Measurements from ENCODE around the gene RNASE1. TPM values are rescaled to one million over a fixed set of nuclear protein-coding genes. Genes with fewer than 3 reads are reported as not detected.
A peak's percentile ranks its signal among the peaks of the same experiment; 100 is the strongest.
"Not testable (repeated sequence)": the region's sequence is repeated elsewhere in the genome, so short reads cannot be mapped to it uniquely, and the experiment has no call there.

Gene RNASE1
- total RNA-seq (2014; rRNA removed) = not detected in 2 replicates
- not detected for polyA plus RNA-seq (2012)

DNA sequence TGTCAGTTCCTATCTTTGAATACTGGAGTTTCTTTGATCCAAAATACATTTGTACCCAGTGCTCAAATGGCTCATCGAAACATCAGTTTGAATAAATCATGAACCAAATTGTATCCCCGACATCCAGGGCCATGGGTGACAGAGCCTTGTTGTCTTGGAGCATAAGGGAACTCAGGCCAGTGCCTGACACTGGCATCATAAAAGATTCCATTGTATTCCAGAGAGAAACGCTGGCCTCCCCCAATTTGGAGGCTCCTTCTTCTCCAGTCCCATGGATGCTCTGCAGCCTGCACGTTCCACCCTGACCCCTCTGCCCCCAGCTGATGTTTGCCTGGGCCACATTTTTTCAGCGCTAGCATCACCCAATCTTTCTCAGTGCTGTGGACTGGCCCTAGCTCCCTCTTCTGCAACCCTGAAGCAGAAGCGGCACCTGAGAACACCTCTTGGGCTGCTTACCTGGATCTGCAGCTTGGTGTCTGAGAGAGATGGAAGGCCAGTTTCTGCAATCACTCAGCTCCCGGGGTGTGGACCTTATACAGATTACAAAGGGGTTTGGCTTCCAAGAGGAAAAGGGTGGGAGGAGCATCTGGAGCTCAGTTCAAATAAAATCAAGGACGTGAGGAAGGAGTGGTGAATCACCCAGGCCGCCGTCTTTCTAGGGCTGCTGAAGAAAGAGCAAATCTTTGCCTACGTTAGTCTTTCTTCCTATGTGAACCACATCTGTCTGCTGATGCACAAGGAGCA is at the start of gene RNASE1:
Gene RNASE1 (minus strand): TSS at position 504 of the 744 bp plus-strand sequence. CDS start 776 bp downstream, outside the sequence.
- DNase-seq (ENCODE audit: low read depth) = no peak

DNA sequence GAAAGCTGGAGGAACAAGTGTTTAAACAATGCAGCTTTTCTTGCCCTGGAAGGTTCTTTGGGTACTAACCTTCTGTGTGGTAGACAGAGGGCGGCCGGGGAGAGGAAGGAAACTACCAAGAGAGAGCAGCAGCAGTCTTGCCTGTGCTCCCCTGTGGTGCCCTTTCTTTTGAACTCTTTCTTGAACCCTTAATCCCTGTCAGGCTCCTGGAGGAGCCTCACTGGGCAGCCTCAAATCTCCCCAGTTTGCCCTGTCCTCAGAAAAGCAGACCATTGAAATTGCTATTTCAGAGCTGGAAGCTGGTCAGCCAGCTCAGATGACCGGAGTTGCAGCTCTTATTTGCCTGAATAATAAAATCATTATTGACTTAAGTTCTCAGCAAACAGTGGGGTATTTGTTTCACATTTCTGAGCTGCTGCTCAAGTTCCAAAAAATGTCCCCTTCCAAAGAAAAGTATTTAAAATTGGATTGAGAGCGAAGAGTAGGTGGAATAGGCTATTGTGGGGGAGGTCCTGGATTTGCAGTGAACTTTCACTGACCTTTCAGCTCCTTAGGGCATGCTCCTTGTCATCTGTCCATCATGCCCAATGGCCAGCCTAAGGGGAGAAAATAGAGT is 46.4 kb upstream of the RNASE1 start:
- no peak for DNase-seq (ENCODE audit: low read depth)

DNA sequence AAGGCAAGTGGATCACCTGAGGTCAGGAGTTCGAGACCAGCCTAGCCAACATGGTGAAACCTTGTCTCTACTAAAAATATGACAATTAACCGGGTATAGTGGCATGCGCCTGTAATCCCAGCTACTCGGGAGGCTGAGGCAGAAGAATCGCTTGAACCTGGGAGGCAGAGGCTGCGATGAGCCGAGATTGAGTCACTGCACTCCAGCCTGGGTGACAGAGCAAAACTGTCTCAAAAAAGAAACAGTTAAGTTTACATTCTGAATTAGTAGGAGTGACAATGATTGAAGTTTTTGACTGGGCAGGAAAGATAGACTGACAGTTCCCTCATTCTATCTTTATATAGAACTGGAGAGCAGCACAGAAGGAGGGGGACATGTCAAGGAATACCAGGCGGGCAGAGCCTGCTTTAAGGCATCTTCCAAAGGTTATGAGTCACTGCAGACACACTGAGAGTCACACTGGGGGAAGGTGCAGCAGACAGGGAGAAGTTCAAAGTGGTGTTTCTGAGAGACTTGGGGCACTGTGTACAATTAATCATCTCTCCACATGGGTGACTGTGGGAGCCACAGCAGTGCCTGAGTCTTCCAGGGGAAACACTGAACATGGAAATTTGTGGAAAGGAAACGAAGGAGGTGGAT is 45.8 kb upstream of the RNASE1 start:
- DNase-seq (ENCODE audit: low read depth) = peak; percentile 14

DNA sequence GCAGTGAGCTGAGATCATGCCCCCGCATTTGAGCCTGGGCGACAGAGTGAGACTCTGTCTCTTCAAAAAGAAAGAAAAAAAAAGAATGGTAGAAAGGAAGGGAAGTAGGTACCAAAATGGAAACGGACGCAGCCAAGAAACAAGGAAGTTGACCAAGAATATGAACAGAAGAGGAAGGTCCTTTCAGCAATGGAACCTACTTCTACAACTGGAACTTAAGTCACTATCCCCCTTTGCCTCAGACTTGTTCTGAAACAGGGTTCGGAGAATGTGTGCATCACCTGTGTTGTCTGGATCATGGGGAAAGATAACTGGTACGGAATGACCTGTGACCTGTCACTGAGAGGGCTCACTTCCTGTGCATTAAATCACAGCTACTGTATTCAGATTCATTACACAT is 43.9 kb upstream of the RNASE1 start:
- no peak for DNase-seq (ENCODE audit: low read depth)

DNA sequence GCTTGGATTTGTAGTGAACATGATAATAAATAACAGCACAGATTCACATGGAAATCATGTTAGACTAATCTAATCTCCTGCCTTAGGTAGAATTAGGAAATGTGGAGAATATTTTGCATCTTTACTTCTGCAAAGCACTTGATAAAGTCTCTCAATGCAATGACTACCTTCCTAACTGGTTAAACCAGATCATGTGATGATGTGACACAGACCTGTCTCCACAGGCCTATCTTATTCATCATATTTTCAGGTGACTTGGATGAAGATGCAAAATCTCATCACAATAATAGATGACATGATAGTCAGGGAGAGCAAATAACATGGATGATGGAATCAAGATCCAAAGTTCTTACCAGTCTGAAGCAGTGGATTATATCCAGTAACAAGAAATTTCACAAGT is 38.5 kb upstream of the RNASE1 start:
- DNase-seq (ENCODE audit: low read depth) = no peak

DNA sequence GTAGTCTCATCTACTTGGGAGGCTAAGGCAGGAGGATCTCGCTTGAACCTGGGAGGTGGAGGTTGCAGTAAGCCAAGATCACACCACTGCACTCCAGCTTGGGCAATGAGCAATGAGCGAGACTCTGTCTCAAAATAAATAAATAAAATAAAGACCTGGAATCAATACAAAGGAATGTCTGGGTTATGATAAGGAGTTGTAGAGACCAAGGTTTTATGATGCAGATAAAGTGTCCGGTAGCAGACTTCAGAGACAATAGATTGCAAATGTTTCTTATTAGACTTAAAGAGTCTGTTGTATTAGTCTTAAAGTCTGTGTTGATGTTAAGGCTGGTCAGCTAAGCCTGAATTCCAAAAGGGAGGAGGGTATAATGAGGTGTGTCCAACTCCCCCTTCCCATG is 35.2 kb upstream of the RNASE1 start:
- DNase-seq (ENCODE audit: low read depth) = no peak

DNA sequence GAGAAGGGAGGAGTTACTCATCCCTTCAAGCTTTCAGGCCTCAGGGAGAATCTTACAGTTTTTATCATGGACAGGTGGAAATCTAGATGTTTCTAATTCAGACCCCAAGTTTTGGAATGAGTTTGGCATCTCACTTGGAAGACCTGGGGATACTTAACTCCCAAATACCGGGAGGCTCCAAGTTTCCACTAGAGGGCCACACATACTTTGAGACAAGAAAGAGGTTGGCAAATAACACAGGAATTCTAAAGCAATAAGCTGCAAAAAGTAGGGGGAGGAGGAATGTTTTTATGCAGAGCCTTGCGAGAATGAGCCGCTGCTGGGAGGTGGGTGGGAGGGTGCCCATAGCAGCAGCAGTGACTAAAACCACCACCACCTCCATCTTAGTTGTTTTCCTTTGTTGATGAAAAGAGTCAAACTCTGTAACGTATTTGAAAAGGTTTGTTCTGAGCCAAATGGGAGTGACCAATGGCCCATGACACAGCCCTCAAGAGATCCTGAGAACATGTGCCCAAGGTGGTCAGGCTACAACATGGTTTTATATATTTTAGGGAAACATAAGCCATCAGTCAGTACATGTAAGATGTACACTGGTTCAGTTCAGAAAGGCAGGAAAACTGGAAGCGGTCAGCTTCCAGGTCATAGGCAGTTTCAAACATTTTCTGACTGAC is 34.2 kb upstream of the RNASE1 start:
- peak; percentile 15 for DNase-seq (ENCODE audit: low read depth)

DNA sequence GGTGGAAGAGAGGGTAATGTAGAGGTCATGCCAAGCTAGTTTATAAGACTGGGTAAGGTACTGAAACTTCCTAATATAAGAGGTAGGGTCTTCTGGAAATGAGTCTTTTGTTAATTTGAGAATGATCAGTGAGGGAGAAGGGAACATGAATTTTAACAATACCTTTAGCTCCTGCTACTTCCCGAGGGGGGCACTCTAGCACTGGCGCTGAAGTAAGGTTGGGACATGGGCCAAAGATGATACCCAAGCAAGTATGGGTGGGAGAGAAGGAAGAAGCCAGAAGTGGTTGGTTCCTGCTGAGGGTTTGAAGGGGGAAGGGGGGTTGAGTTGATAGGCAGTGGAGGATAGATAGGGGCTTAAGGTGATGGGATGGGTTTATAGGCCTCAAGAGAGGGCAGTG is 32.3 kb upstream of the RNASE1 start:
- DNase-seq (ENCODE audit: low read depth) = no peak

DNA sequence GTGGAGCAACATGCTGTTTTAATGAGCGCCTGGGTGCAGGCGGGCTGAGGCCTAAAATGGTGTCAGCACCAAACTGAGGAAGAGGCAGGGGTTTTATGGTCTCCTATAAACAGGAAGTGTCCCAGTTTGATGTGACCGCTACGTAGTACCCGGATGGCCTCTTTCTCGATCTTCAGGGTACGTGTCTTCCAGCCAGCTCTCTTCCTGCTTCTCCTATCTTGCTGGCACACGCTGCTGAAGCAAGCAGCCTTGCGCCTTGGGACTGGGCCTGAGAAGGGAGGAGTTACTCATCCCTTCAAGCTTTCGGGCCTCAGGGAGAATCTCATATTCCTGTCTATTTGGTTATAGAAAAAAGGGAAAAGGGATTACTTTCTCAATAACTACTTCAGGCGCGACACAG is 28.2 kb upstream of the RNASE1 start:
- DNase-seq (ENCODE audit: low read depth) = no peak

DNA sequence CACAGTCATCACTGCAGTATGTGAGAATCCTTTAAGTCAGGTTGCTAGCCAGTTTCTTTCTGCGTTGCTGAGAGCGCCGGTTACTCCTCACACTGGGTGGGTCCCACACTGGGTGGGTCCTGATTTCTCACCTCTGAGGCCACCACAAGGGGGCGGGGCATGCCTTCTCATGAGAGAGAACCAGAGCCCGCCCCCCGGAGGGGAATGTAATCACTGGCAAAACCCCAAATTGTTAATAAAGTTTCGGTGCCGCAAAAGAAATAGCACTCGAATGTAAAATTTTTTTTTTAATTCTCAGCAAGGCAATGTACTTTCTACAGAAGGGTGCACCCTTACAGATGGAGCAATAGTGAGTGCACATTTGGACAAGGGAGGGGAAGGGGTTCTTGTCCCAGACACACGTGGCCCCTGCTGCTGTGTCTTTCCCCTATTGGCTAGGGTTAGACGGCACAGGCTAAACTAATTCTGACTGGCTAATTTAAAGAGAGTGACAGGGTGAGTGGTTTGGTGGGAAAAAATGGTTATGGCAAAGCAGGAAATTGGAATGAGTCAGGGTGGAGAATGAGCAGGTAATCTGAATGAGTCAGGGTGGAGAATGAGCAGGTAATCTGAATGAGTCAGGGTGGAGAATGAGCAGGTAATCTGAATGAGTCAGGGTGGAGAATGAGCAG is 25.5 kb upstream of the RNASE1 start:
- not testable (repeated sequence) for DNase-seq (ENCODE audit: low read depth)

DNA sequence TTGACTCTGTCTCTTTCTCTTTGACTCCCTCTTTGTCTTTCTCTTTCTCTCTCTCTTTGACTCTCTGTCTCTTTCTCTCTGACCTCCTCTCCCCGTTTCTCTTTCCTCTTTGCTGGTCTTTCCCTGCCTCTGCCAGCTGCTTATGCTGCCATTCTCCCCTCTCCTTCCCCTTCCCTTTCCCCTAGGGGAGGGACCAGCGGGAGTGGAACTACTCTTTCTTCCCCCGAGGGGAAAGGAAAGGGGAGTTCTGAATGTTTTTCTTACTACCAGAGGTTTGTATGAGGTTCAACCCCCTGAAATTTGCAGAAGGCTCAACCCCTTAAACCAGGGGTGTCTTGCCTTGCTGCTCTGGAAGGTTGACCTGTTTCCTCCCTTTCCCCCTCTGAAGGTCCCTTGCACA is 24.7 kb upstream of the RNASE1 start:
- no peak for DNase-seq (ENCODE audit: low read depth)

DNA sequence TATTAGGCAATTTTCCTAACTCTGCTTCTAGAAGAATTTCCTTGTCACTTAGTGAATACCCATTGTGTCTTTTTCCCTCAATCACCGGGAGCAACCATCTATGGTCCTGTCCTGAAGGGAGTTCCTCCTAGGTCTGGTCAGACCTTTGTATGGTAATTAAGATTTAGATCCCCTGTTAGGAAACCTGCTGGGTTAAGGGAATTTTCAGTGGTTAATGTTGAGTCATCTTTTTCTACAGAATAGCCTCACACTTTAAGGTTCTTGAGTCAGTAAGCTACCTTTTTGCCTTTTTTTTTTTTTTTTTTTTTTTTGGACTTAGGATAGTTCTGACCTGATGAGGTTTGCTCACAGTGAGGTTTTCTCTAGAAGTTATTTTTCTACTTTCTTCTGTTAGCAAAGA is 24.0 kb upstream of the RNASE1 start:
- not testable (repeated sequence) for DNase-seq (ENCODE audit: low read depth)

DNA sequence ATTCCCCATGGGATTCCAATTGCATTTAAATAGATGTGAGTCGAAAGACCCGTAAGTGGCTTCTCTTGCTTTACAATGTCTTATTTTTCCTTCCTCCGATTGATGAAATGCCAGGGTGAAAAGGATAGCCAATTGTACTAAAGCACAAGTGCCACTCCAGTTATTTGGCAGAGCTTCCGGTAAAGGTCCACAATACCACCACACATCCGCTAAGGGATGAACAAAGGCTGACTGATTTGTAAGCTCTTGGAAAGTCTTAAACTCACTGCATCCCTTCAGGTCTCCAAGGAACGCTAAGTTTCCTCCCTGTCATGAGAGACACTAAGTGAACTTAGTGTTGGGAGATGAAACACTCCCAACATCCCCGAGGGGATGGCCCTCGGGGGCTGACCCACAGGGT is 21.2 kb upstream of the RNASE1 start:
- DNase-seq (ENCODE audit: low read depth) = no peak

DNA sequence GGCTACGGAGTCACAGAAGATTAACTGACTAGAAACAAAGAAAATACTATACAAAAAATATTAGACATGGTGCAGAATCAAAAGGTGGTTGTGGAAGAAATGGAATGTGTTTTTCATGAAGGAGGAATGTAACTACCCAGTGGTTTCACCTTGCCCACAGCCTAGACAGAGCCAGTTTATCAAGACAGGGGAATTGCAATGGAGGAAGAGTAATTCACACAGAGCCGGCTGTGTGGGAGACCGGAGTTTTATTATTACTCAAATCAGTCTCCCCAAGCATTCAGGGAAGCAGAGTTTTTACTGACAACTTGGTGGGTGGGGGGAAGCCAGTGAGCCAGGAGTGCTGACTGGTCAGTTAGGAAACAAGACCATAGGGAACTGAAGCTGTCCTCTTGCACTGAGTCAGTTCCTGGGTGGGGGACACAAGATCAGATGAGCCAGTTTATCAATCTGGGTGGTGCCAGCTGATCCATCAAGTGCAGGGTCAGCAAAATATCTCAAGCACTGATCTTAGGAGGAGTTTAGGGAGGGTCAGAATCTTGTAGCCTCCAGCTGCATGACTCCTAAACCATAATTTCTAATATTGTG is 19.0 kb upstream of the RNASE1 start:
- DNase-seq (ENCODE audit: low read depth) = not testable (repeated sequence)

DNA sequence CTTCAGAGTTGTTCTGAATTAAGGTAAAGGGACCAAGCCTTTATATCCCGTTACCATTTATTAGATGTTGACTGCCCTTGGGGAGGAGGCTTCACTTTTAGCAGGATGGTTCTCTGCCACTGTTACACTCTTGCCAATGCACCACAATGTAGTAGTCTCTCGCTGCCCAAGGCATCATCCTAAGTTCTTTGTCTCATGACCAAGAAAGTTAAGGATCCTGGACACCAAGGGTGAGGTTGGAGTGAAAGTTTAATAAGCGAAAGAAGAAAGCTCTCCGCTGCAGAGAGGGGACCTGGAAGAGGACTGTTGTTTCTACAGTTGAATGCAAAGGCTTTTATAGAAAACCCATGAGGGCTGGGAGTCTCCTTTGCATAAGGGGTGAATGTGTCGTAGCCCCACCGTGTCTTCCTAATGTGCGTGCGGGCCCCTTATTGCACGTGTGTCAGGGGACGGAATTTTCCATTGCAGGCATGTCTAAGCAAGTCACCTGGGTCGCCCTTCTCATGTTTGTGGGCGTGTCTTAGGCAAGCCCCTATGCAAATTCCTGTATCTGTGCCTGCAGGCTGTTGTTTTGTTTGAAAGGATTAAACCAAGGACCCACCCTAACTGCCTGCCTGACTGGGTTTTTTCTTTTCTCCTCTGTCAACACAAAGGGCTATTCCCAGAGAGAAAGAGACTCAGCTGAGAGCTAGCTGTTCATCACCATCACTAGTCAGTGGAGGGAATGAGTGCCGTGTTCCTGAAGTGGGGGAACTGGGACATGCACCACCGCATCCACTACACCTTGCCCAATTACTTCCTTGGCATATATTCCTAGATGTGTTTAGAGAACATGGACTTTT is 17.6 kb upstream of the RNASE1 start:
- DNase-seq (ENCODE audit: low read depth) = no peak

DNA sequence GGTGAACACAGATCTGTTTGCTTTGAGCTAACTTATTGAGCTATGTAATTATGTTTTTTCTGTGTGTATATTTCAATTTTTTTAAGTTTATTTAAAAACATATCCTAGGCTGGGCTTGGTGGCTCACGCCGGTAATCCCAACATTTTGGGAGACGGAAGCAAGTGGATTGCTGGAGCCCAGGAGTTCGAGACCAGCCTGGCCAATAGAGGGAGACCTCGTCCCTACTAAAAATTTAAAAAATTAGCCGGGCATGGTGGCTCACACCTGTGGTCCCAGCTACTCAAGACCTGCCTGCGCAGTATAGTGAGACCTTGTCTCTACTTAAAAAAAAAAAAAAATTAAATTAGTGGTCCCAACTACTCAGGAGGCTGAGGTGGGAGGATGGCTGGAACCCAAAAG is 16.2 kb upstream of the RNASE1 start:
- no peak for DNase-seq (ENCODE audit: low read depth)

DNA sequence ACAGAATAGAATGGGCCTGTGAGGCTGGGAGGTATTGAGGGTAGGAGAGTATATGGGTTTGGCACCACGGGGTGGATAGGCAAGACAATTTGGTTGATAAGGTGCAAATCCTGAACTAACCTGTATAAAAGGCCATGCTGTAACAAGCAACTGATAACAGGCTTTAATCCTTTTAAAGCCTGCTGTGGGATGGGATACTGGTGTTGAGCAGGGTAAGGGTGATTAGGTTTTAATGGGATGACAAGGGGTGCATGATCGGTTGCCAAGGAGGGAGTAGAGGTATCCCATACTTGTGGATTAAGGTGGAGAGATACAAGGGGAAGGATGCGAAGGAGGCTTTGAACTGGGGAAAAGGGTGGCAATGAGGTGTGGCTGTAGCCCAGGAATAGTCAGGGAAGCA is 13.3 kb upstream of the RNASE1 start:
- not testable (repeated sequence) for DNase-seq (ENCODE audit: low read depth)

DNA sequence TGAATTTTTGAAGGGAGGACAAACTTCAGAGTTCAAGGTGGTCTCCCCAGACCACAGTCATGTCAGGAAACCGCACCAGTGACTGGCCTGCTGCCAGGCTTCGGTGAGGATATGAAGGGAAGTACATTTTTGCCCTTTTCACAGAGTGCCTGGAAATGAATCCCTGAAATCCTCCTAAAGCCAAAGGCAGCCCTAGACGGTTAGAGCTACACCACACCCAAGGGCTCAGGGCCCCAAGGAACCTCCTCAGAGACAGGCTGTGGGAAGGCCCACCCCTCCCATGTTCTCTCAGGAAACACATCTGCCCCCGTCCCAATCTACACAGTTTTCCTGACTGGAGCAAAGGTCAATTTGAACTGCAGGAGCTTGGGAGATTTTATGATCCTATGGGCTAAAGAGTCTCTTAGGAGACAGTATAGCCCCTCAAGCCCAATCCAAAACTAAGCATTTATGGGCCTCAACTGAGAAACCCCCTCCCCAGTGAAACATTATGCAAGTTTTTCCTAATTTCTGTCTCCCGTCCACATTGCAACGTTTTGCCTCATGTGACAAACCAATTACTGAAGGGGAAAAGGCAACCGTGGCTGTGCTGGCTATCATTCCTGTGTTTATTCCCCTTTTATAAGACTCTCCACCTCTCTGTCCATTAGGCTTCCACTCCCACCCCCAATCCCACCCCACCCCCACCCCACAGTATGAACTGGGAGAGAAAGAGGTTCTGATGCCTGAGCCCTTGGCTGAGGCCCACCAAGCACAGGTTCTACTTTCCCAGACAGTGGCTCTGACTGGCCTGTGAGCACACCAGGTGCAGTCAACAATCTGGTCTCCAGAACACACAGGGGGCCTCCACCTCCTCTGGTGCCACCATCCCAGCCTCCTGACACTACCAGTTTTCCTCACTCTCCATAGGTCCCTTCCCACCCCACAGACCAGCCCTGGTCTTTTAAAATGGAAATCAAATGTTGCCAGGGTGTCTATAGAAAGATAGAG is 9.6 kb upstream of the RNASE1 start:
- no peak for DNase-seq (ENCODE audit: low read depth)

DNA sequence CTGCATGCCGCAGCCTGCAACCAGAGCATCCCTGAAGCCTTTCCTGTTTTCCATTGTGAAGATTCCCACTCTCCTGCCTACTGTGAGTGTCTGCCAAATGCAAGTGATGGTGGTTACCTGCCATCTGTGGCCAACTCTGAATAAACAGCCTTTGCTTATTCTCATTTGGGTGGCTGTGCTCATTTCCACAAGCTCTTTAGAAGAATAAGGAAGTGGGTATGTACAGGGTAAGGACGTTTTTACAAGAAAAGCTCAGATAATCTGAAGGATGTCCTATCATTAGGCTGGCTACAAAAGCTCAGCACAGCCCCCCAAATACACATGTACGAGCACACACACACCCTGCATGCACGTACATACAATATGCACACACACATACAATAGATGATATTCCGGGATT is 7.3 kb upstream of the RNASE1 start:
- no peak for DNase-seq (ENCODE audit: low read depth)
